OCI-LY7 (cell line): ENCODE measurements around the gene DOP1A. TPM values are rescaled to one million over a fixed set of nuclear protein-coding genes. Genes with fewer than 3 reads are reported as not detected.

ENCODE experiments used
- BruUV-seq: library from RNA; stranded (reverse); fragments of 400-500 nt; replicated peaks from 2 replicates; lab custom pipeline; 2021; lab: Mats Ljungman, UMichigan
- CTCF ChIA-PET: fragments of 300-600 bp; sonication (Branson Sonifier 250); formaldehyde crosslinking; loops from one replicate; lab custom pipeline; 2022; ENCODE audit warnings: antibody characterized with exemption; ENCODE audit not compliant: unreplicated experiment; lab: Charles Lee
- POLR2A ChIA-PET: fragments of 300-600 bp; sonication (Branson Sonifier 250); formaldehyde crosslinking; loops from one replicate; lab custom pipeline; 2022; ENCODE audit warnings: antibody characterized with exemption; lab: Charles Lee
- DNase-seq: peaks from one replicate; pipeline ENCODE4 v3.0.0-alpha.2; 2015; ENCODE audit warnings: low spot score
- H2AFZ ChIP-seq: fragments of 200-600 bp; sonication (generic), shearing (Covaris generic); 2 replicates; pipeline ENCODE4 v1.6.1; 2014; ENCODE audit warnings: mild to moderate bottlenecking, antibody characterized with exemption, low read length, moderate library complexity
- H3K27ac ChIP-seq: fragments of 200-600 bp; sonication (generic); 2 replicates; pipeline ENCODE4 v1.5.1; 2014; ENCODE audit warnings: mixed run types, low read depth, mild to moderate bottlenecking, moderate library complexity, low read length, inconsistent platforms; ENCODE audit not compliant: poor library complexity, severe bottlenecking
- H3K36me3 ChIP-seq: fragments of 200-600 bp; sonication (generic); 2 replicates; pipeline ENCODE4 v1.6.1; 2014; ENCODE audit warnings: mild to moderate bottlenecking, antibody characterized with exemption, low read length, moderate library complexity, mixed read lengths; ENCODE audit not compliant: insufficient read depth
- H3K4me1 ChIP-seq: fragments of 200-600 bp; sonication (generic); 2 replicates; pipeline ENCODE4 v1.5.1; 2014; ENCODE audit warnings: mild to moderate bottlenecking, low read length; ENCODE audit not compliant: insufficient read depth, poor library complexity, severe bottlenecking
- H3K4me2 ChIP-seq: fragments of 200-600 bp; sonication (generic); 2 replicates; pipeline ENCODE4 v1.6.1; 2014; ENCODE audit warnings: mild to moderate bottlenecking, low read length
- H3K4me3 ChIP-seq: fragments of 200-600 bp; sonication (generic); 2 replicates; pipeline ENCODE4 v1.5.1; 2014; ENCODE audit warnings: mild to moderate bottlenecking, low read depth, low read length; ENCODE audit not compliant: poor library complexity, severe bottlenecking
- H3K79me2 ChIP-seq: fragments of 200-600 bp; sonication (generic); 2 replicates; pipeline ENCODE4 v1.6.1; 2016; ENCODE audit warnings: low read depth, mild to moderate bottlenecking, low read length, moderate library complexity, mixed read lengths; ENCODE audit not compliant: insufficient read depth
- H3K9me2 ChIP-seq: fragments of 200-600 bp; sonication (generic); 2 replicates; pipeline ENCODE4 v1.6.1; 2016; ENCODE audit warnings: mild to moderate bottlenecking, low read length, mixed read lengths; ENCODE audit not compliant: insufficient read depth
- H3K9me3 ChIP-seq: fragments of 200-600 bp; sonication (generic); 2 replicates; pipeline ENCODE4 v1.6.1; 2014; ENCODE audit warnings: mild to moderate bottlenecking, mixed run types, low read length, mixed read lengths
- H4K20me1 ChIP-seq: fragments of 200-600 bp; sonication (generic); 2 replicates; pipeline ENCODE4 v1.6.1; 2014; ENCODE audit warnings: mild to moderate bottlenecking, antibody characterized with exemption, low read length, moderate library complexity, mixed read lengths; ENCODE audit not compliant: insufficient read depth
- EZH2phosphoT487 ChIP-seq: fragments of 200-600 bp; sonication (generic); IDR thresholded peaks from 2 replicates; pipeline ENCODE4 v1.6.1; 2018; ENCODE audit warnings: low read depth, borderline replicate concordance, mild to moderate bottlenecking, mixed run types, antibody characterized with exemption, low read length, moderate library complexity, mixed read lengths
- intact Hi-C: fragments of 100-400 bp; cut with micrococcal nuclease; formaldehyde crosslinking; loops from one replicate; pipeline ENCODE4 v1.10.0; 2022; ENCODE audit not compliant: unreplicated experiment
- total RNA-seq, 2 experiments: library from RNA; depleted of rRNA in 1 of 2; stranded (reverse); fragments of >200 nt in 1 of 2; shearing (Covaris generic) in 1 of 2; gene quantifications; 2 replicates each; pipeline ENCODE4 v1.2.3, GENCODE V29; 2014 to 2022
- TF ChIP-seq, protein P1 (sequence below): fragments of 200-600 bp; sonication (generic); conservative IDR thresholded peaks from 2 replicates; pipeline ENCODE4 v1.5.1; 2014; ENCODE audit warnings: mild to moderate bottlenecking, antibody characterized with exemption, low read length, moderate library complexity, mixed read lengths

Gene DOP1A
- total RNA-seq, 2 experiments from 2014 or later, result 25.2 to 25.6 TPM

DNA sequence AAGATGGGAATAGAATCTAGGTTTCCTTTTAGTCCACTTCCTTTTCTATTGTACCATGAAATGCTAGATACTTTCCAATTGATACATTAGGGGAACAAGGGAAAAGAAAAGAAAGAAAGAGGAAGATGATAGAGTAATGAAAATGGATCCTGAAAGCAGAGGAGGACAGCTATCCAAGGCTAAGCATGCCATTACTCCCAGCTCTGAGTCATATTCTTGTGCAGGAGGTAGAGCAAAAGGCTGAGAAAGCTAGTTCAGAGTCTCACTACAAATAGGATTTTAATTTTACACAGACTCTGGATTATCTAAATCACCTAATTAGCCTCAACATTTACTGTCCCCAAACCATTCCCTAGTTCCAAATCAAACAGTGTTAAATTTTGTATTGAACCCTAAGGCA is 149.3 kb downstream of the DOP1A start:
- no peaks in the 10 kb centered on the region for H3K79me2 ChIP-seq
- H3K4me2 ChIP-seq, result no peak overlapping the region
- ChIA-PET CTCF (interaction anchor here (1.1 to 2.2 kb wide), 2 partner anchors 150 to 151 kb away, joined by 3 to 15 read pairs; partner anchors contain the start of genes DOP1A and UBE3D), POLR2A (interaction anchor here (1.0 to 3.9 kb wide), 4 partner anchors 22 to 150 kb away, joined by 3 to 32 read pairs (median 8); partner anchors contain the start of genes DOP1A and UBE3D)
- no peak overlapping the region for H2AFZ ChIP-seq
- H3K9me3 ChIP-seq, result no peaks in the 10 kb centered on the region
- TF ChIP-seq, protein P1, sequence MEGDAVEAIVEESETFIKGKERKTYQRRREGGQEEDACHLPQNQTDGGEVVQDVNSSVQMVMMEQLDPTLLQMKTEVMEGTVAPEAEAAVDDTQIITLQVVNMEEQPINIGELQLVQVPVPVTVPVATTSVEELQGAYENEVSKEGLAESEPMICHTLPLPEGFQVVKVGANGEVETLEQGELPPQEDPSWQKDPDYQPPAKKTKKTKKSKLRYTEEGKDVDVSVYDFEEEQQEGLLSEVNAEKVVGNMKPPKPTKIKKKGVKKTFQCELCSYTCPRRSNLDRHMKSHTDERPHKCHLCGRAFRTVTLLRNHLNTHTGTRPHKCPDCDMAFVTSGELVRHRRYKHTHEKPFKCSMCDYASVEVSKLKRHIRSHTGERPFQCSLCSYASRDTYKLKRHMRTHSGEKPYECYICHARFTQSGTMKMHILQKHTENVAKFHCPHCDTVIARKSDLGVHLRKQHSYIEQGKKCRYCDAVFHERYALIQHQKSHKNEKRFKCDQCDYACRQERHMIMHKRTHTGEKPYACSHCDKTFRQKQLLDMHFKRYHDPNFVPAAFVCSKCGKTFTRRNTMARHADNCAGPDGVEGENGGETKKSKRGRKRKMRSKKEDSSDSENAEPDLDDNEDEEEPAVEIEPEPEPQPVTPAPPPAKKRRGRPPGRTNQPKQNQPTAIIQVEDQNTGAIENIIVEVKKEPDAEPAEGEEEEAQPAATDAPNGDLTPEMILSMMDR, result no peak
- TF ChIP-seq EZH2phosphoT487, result no peak
- BruUV-seq, result no TSS peak
- H3K4me1 ChIP-seq, result no peaks in the 10 kb centered on the region
- no peak overlapping the region for H3K27ac ChIP-seq
- no peaks in the 10 kb centered on the region for H3K9me2 ChIP-seq
- no peaks in the 10 kb centered on the region for H3K36me3 ChIP-seq
- H4K20me1 ChIP-seq, result no peaks in the 10 kb centered on the region
- DNase-seq, result no peak
- intact Hi-C loops, result loop anchor here (10.0 kb wide), 1 partner anchor 962 kb away; no protein-coding TSS in a partner anchor
- no peak overlapping the region for H3K4me3 ChIP-seq

Other genes with a start within 250 kb of the DOP1A start
- gene UBE3D, start 1.8 kb upstream of the DOP1A start, total RNA-seq (2014; rRNA removed; shearing (Covaris generic)), result 14.9 and 15.1 TPM in 2 replicates
- 10.4 and 11.0 TPM in 2 replicates for gene UBE3D, start 1.8 kb upstream of the DOP1A start, total RNA-seq (2022)
- gene PGM3, start 125.6 kb downstream of the DOP1A start, total RNA-seq (2014; rRNA removed; shearing (Covaris generic)), result 17.5 and 18.6 TPM in 2 replicates
- gene PGM3, start 125.6 kb downstream of the DOP1A start, total RNA-seq (2022), result 36.5 and 37.4 TPM in 2 replicates
- 2.2 and 2.9 TPM in 2 replicates for gene RWDD2A, start 125.7 kb downstream of the DOP1A start, total RNA-seq (2014; rRNA removed; shearing (Covaris generic))
- gene RWDD2A, start 125.7 kb downstream of the DOP1A start, total RNA-seq (2022), result 4.4 and 5.3 TPM in 2 replicates